ENCODE measurements around the gene CTTNBP2NL.
"Not testable (repeated sequence)": the region's sequence is repeated elsewhere in the genome, so short reads cannot be mapped to it uniquely, and the experiment has no call there.

CTTNBP2NL gene

DNA sequence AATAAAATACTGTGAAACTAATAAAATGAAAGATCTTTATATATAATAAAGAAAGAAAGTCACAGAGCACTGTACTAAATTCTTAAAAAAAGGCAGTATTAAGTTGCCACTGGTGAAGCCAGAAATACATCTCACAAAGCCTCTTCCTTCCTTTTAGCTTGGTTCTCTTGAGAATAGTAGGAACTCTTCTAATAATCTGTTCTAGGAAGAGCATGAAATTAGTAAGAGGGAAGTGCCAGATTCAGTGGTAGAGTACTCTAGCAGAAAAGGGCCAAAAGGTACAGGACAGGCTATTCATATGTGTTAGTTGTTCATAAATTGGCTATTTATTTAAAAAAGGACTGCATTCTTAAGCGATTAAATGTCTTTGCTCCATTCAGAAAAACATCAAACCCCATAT lies 33.7 kb downstream of the CTTNBP2NL start:
- no peak for DNase-seq

DNA sequence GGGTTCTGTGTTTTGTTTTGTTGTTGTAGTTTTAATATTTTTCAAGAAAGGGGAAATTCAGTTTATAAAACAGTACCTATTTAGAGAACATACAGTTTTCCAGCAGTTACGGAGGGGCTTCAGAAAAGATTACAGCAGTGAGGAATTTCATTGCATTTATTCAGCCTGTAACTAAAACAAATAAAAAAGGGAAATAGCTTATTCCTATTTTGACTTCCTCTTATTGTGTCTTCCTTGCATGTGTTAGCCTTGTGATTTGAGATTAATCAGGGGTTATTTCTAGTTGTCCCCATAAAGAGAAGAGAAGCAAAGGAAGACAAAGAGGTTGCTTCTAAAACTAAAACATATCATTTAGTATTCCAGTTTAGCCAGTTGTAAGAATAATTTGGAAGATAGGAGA lies 35.0 kb downstream of the CTTNBP2NL start:
- DNase-seq = no peak

DNA sequence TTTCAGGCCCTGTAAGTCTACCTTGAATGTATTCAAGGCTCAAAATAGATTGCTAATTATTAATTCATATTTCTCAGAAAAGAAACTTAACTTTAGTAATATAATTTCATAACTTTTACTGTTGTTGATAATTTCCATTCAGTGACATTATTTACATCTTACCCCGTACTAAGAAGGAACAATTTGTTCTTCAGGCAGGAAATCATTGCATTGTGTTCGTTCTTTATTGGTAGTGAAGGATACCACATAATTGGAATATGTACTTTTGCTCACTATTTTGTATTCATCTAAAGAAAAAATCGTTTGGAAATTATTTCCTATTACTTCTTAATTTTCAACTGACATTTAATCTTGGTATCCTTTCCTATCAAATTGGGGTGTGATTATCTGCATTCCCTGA lies 39.4 kb downstream of the CTTNBP2NL start:
- DNase-seq = no peak

DNA sequence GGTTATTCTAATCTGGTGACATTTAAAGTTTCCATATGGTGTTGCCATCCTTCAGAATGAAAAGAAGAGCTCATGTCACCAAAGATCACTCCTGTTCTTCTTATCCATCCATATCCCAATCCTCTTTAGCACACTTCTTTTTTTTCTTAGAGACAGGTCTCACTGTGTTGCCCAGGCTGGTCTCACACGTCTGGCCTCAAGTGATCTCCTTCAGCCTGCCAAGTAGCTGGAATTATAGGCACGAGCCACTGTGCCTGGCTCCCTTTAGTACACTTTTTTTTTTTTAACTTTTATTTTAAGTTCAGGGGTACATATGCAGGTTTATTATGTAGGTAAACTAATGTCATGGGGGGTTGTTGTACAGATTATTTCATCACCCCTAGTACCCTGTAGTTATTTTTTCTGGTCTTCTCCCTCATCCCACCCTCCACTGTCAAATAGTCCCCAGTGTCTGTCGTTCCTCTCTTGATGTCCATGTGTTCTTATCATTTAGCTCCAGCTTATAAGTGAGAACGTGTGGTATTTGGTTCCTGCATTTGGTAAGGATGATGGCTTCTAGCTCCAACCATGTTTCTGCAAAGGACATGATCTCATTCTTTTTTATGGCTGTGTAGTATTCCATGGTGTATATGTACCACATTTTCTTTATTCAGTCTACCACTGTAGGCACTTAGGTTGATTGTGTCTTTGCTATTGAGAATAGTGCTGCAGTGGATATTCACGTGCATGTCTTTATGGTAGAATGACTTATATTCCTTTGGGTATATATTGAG lies 40.6 kb downstream of the CTTNBP2NL start:
- DNase-seq = no peak

DNA sequence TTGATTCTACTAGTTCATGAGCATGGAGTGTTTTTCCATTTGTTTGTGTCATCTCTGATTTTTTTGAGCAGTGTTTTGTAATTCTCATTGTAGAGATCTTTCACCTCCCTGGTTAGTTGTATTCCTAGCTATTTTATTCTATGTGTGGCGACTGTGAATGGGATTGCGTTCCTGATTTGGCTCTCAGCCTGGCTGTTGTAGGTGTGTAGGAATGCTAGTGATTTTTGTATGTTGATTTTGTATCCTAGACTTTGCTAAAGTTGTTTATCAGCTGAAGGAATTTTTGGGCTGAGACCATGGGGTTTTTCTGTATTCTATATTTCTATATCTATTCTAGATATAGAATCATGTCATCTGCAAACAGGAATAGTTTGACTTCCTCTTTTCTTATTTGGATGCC lies 42.1 kb downstream of the CTTNBP2NL start:
- DNase-seq = not testable (repeated sequence)

DNA sequence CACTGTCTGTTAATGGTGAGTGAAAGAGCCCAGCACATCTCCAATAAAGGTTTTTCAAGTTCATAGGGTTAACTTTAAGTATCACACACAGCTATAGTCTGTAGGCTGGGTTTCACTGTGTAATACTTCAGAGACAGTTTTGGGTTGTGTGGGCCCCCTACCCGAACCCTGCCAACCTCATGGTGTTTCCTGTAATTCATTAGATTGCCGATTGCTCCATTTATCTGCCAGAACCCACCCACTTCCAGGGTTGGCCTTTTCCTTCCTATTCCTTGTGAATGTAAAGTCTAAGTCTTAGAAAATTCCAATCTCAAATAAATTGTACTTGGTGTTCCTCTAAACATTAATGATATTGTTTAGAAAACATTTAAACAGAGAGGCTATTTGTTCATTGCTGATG lies 43.6 kb downstream of the CTTNBP2NL start:
- no peak for DNase-seq

DNA sequence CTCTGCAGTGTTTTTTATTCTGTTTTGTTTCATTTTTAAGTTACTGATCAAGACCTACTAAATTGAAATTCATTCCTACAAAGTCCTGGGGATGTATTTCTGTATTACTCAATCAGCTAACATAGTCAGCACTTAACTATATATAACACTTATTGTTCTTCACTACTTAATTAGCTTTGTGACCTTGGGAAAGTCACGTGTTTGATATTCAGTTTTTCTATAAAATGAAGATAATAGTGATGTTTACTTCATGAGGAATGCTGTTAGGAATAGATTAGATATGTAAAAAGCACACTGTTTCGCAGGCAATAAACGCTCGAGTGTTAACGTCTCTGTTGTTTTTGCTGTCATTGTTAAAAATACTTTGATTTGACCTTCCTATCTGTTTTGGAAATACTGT lies 44.6 kb downstream of the CTTNBP2NL start:
- DNase-seq = no peak

DNA sequence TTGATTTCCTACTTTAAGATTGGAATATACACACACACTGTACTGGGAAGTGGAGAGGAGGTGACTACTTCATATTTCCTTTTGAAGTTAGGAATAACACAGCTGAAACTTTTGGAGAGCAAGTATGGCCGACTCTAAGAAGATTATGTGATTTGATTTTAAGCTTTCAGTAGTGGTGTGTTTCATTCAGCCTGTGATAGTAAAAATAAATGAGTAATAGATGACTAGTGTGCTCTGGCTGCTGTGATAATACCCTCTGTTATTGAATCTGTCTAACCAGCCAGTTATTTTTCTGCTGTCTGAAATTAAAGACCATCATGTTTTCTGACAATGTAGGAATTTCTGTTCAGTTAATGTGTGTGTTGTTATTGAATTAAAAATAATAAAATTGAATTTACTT lies 48.3 kb downstream of the CTTNBP2NL start:
- DNase-seq = no peak

DNA sequence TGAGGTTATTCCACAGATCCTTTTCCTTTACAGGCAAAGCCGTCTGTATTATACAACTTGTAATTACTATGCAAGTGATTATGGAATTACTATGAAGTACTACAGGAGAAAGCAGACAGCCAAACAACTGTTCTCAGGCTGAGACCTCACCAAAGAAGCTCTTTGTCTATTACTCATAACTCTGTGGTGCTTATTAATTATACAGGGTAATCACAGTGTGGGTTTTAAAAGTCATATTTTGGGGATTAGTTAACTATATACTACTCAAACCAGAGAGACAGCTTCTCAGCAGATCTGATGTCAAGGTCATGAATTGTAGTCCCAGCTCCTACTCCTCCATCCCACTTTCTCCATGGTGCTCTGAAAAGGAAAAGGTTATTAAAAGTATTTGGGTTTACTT lies 49.6 kb downstream of the CTTNBP2NL start:
- DNase-seq = no peak

DNA sequence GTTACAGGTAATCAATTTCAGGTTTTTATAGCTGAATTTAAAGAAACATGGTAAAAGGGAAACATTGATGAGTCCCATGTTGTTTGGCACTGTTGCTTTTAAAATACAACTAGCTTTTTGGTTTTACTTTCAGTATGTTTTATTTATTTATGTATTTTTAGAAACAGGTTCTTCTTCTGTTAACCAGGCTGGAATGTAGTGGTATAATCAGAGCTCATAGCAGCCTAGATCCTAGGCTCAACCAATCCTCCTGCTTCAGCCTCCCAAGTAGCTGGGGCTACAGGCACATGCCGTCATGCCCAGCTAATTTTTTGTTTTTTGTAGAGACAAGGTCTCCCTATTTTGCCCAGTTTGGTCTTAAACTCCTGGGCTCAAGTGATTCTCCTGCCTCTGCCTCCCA lies 50.4 kb downstream of the CTTNBP2NL start:
- DNase-seq = no peak

DNA sequence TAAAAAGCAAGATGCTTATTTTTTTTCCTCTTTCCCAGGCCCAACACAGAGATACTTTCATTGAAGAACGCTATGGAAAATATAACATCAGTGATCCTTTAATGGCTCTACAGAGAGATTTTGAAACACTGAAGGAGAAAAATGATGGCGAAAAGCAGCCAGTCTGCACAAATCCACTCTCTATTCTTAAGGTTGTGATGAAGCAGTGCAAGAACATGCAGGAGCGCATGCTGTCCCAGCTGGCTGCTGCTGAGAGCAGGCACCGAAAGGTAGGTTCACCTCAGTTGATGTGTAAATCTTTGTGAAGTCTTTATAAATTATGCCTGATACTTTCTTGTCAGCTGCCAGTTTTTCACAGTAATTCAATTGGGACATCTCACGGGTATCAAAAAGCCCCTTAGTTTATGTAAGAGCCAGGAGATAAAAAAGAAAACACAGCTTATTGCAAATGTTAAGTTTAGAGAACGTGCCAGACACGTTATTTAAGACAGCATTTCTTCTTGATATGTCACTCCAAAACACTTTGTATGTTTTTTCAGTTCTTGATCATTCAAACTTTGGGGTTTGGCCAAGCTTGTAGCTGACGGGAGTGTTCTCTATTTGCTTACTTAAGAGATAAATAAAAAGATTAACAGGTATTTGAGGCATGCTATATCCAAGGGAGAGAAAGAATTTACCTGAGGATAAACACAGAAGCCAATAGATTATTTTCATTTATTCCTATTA lies 53.1 kb downstream of the CTTNBP2NL start:
- DNase-seq = no peak

DNA sequence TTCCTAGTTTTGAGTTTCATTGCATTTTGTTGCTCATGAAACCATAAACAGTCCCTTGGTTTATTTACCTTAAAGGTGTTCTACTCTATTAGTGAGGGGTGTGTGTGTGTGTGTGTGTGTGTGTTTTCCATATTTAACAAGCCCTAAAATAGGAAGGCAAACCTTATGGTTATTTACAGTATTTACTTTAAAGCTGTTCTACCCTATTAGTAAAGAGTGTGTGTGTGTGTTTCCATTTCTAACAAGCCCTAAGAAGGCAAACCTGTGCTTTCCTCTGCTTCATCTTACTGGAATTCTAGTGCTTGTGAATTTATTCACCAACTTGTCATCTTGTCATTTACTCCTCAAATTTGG lies 53.6 kb downstream of the CTTNBP2NL start:
- DNase-seq = no peak

DNA sequence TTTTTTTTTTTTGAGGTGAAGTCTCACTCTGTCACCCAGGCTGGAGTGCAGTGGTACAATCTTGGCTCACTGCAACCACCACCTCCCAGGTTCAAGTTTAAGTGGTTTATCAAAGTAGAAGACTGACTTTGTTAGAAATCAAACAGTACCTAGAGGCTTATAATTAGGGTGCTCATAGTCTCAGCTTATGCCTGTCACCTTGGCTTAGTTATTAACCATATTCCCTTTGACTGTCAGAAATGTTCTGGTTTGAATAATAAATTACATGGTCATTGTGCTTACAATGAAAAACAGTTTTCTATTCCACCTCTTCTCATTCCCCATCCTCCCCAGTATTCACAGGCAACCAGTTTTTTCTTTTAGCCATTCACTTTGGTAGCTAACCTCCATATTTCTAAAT lies 54.8 kb downstream of the CTTNBP2NL start:
- no peak for DNase-seq

DNA sequence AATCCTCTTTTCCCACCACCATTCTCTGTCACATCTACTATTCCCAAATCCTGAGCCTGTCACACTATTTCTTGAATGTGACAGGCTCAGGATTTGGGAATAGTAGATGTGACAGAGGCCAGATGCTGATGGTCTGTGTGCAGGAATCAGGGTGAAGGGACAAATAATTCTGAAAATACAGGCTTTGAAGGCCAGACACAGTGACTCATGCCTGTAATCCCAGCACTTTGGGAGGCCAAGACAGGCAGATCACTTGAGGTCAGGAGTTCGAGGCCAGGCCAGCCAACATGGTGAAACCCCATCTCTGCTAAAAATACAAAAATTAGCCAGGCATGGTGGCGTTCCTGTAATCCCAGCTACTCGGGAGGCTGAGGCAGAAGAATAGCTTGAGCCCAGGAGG lies 55.3 kb downstream of the CTTNBP2NL start:
- DNase-seq = not testable (repeated sequence)

DNA sequence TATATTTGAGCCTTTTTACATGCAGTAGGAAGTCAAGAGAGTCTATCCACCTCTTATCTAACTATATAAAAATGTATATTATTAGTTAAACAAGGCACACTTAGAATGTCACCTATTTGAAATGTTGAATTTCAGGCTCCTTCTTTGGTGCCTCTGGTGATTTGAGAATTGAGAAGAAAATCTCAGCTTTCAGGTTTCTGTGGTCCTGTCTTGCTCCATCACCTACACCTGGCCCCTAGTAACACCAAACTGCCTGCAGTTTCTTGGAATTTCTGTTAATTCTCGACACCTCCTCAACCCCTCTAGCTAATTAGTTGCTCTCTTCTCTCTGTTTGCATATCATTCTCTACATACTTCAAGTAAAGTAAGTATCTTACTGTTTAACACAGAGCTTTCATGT lies 57.9 kb downstream of the CTTNBP2NL start:
- DNase-seq = no peak

DNA sequence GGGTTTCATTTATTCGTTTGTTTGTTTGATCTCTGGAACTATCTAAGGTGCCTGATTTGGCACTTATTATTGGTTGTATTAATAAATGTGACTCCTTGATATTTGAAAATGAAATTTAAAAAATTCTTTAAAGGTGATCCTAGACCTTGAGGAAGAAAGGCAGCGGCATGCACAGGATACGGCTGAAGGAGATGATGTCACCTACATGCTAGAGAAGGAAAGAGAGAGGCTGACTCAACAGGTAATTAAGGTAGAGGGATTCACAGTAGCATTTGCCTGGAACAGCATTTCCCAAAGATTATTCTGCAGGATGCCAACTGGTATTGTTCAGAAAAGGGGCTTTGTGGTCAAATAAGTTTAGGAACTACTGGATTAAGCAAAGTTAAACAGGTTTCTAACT lies 58.3 kb downstream of the CTTNBP2NL start:
- no peak for DNase-seq

DNA sequence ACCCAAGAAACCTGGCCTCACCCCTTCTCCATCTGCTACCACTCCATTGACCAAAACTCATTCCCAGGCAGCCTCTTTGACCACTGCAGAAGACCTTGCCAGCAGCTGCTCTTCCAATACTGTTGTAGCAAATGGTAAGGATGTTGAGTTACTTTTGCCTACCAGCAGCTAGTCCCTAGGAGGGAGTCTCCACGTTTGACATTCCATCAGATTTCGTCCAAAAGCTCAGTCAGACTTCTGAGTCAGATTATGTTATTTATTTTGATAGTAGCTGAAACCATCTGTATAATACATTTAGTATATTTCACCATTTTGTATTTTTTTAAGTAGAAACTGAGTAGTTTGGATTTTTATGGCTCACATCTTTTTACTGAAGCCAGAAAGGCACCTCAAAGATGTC lies 61.2 kb downstream of the CTTNBP2NL start:
- no peak for DNase-seq

DNA sequence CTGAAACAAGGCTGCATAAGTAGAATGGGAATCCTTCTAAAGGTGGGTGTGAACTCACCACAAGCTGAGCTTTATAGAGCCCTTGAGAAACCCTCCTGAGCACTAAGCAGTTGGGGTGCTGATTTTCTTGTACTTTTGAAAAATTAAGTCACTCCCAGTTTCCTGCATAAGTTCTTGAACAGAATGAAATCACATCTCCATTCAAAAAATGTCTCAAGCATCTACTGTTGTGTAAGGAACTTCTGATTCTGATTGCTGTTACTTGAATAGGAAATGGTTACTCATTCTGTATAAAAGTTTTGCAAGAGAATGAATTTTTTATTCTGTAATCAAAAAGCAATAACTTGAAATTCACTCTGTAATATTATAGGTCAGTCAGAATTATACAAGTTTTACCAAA lies 61.9 kb downstream of the CTTNBP2NL start:
- DNase-seq = no peak

DNA sequence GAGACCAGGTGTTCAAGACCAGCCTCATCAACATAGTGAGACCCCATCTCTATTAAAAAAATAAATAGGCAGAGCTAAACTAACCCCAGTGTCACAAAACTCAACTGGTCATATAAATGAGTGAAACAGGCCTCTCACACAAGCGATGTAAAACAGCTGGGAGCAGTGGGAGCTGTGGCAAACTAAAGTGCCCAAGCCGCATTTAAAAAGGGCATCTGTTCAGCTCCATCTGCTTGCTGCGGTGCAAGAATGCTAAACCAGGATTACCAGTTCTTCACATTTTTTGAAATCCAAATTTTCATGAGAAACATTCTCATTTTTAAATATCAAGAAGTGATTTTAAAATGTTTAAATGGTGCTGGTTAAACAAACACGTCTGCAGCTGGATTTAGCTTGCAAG lies 62.7 kb downstream of the CTTNBP2NL start:
- DNase-seq = no peak

DNA sequence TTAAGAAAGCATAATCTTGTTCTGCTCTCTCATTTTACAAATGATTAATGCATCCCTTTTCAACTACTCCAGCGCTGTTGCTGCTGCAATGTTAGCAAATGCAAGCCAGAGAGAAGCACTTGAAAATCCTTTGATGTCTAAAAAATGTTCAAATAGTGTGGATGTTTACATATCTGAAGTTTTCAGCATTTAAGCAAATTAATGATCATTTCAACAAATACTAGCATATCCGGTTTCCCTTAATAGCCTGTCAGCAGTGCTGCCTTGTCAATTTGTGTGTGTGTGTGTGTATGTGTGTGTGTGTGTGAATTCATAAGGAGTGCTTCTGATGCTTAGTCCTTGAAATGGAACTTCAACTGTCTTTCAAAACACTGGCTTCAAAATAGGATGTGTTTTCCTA lies 64.6 kb downstream of the CTTNBP2NL start:
- no peak for DNase-seq

DNA sequence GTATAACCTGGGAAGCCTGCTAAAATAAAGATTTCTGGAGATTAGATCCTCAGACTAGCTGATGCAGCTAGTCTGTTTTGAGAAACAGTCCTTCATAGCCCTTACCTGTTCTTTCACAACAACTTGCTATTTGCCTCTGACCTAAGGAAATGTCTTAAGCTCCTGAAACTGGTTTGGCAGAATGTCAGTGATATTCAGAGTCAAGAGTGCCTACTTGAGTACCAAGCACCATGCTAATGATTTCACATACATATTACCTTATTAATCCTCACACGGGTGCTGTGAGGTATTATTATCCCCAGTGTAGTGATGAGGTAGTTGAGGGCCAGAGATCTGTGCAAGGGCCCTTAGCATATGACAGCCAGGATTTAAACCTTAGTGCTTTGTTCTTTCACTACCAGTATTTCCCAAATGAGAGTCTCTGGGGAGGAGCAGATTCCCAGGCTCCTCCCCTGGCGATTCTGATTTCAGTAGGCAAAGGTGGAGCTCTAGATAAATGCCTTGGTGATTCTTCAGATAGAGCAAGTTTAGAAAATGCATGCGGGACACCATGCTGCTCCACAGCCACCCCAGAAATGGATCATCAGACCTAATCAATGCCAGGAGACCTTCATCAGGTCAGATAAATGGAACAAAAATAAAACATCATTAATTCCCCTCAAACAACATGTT lies 65.3 kb downstream of the CTTNBP2NL start:
- no peak for DNase-seq

DNA sequence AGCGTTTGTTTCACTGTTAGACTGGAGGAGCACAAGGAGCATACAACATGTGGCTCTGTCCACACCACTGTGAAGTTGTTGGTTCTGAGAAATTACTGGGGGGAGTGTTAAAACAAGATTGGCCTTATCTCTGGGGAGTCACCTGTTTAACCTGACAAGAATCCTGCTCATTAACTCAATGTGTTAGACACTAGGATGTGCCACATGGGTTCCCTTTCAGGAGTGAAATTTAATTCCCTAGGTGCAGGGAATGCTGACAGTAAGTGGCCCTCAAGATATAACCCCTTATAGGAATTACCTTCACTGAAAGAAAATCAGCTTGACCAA lies 66.9 kb downstream of the CTTNBP2NL start:
- no peak for DNase-seq

DNA sequence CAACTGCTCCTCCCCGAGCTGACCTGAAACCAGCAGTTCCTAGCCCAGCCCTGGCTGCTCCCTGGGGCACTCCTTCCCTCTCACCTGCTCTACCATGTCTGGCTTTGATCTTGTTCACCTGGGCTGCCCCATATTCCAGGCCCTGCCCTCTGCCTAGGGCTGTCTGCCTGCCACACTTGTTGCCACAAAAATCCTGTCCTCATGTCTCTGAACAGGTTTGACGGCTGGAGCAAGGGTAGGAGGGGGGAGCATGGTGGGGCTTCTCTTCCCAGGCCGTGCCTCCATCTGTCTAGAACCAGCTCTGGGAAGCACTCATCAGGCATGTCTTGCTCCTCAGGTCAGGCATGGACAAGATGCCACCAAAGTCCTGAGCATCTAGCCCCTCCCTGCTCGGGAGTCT lies 68.5 kb downstream of the CTTNBP2NL start:
- no peak for DNase-seq

DNA sequence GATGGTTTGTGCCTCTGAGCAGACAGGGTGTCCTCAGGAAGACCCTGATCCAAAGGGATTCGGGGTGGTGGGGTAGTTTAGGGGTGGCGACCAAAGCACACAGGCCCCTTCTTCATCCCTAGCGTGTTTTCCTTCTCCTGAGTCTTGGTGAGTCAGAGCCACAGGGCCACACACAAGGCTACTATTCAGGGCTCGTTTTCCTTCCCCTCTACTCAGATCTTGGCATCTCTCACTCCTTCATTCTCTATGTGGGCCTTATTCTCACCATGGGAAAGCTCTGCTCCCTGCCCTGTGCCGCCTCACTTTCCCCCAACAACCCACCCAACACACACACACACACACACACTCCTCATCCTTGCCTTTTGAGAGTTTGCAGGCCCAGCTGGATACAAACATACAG lies 69.1 kb downstream of the CTTNBP2NL start:
- DNase-seq = no peak

All from CD4-positive, alpha-beta T cell treated with Interleukin-17A for 4 hours (primary cell).